HG03521 (cell line): ENCODE measurements around the gene NEURL4.
"Not testable (repeated sequence)": the region's sequence is repeated elsewhere in the genome, so short reads cannot be mapped to it uniquely, and the experiment has no call there.

Experiments
- ATAC-seq: cut with Tn5 transposase; IDR thresholded peaks from one replicate; pipeline ENCODE4 v1.9.1; 2021; ENCODE audit warnings: mild to moderate bottlenecking, moderate library complexity; ENCODE audit not compliant: unreplicated experiment

Gene NEURL4

DNA sequence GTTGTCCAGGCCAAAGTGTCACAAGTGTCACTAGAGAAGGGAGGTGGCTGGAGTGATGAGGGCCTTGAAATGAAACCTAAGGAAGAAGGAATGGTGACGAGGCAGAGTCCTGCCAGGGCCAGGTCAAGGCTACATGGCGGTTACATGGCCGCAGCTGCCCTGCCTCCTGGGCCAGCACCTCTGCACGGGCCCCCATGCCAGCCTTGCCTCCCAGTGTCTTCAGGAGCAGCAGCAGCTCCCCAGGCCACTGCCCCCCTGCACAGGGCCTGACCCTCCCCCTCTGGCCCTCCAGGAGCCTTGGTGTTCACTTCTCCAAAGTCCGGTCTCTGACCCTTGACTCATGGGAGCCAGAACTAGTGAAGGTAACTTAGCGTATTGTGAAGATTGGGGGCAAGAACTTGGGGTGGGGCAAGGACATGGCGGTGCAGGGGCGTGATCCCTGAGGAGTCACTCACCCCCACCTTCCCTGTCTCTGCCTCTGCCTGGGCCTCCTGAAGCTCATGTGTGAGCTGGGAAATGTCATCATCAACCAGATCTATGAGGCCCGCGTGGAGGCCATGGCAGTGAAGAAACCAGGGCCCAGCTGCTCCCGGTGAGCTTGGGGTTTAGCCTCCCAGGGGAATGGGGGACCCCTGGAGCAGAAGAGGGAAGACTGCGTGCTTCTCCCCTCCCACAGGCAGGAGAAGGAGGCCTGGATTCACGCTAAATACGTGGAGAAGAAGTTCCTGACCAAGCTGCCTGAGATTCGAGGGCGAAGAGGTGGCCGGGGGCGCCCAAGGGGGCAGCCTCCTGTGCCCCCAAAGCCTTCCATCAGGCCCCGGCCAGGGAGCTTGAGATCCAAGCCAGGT, 18.7 kb upstream of the NEURL4 start:
- no peak for ATAC-seq

DNA sequence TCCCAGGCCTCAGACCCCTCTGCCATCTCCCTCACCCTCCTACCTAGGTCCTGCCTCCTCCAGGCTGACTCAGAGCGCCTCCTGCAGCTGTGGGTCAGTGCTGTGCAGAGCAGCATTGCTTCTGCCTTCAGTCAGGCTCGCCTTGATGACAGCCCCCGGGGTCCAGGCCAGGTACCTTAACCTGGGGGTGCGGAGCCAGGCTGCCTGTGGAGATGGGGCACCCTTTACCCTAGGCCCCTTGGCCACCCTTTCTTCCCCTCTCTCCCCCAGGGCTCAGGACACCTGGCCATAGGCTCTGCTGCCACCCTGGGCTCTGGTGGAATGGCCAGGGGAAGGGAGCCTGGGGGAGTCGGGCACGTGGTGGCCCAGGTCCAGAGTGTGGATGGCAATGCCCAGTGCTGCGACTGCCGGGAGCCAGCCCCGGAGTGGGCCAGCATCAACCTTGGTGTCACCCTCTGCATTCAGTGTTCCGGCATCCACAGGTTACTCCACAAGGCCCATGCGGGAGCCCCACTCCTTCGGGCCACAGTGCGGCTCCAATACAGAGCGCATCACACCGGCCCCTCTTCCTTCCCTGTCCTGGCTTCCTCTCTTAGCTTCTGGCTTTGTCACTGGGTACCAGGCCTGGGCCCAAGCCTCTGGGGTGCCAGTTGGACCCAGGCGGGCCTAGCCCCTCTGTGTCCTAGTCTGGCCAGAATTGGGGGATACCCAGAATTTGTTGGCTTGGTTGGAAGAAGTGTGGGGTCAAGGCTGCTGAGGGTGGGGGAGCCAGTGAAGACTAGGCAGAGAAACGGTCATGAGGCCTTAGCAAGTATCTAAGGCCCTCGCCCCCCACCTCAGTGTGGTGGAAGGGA, 17.9 kb upstream of the NEURL4 start:
- ATAC-seq = no peak

DNA sequence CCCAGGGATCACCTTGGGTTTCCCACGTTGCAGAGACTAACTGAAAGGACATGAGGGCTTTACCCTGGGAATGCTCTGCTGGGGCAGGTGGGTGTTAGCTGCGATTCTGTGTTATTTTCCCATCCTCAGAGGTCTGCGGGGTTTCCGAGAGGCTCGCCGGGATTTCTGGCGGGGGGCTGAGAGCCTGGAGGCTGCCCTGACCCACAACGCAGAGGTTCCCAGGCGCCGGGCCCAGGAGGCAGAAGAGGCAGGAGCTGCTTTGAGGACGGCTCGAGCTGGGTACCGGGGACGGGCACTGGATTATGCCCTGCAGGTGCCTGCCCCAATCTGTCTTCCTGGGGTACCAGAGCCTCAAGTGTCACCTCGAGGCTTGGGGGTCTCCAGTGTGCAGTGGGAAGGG, 14.1 kb upstream of the NEURL4 start:
- no peak for ATAC-seq

DNA sequence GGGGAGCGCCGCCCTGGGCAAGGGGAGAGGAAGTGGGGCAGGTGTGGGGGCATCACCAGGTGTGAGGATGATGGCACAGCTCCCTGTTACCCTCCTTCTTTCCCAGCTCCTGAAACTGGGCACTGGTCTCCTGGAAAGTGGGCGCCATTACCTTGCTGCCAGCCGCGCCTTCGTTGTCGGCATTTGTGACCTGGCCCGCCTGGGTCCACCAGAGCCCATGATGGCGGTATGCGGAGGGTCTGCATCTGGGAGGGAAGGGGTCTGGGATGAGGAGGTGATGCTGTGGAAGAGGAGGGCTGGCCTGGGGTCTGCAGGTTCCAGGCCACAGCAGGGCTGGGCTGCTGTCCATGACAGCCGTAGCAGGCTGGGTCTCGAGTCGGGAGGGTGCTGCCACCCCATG, 12.7 kb upstream of the NEURL4 start:
- no peak for ATAC-seq

DNA sequence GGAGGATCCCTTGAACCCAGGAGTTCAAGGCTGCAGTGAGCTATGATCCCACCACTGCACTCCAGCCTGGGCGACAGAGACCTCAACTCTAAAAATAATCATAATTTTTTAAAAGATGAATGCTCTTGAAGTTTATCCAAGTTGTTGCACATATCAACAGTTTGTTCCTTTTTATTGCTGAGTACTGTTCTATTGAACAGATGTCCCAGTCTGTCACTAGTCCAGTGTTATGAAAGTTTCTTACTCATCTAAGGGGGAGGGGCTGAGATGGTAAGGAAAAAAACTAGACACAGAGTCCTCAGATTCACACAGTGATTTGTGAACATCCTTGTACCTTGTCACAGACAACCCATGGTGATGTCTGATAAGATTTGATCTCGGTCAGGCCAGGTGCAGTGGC, 11.0 kb upstream of the NEURL4 start:
- ATAC-seq = no peak

DNA sequence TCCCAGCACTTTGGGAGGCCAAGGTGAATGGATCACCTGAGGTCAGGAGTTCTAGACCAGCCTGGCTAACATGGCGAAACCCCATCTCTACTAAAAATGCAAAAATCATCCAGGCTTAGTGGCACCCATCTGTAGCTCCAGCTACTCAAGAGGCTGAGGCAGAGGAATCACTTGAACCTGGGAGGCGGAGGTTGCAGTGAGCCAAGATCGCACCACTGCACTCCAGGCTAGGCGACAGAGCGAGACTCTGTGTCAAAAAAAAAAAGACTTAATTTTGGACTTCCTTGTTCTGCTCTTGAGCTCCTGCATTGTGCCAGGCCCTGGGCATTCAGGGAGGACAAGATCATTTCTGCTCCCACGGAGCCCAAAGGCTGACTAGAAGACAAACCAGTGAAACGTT, 8.5 kb upstream of the NEURL4 start:
- ATAC-seq = not testable (repeated sequence)

DNA sequence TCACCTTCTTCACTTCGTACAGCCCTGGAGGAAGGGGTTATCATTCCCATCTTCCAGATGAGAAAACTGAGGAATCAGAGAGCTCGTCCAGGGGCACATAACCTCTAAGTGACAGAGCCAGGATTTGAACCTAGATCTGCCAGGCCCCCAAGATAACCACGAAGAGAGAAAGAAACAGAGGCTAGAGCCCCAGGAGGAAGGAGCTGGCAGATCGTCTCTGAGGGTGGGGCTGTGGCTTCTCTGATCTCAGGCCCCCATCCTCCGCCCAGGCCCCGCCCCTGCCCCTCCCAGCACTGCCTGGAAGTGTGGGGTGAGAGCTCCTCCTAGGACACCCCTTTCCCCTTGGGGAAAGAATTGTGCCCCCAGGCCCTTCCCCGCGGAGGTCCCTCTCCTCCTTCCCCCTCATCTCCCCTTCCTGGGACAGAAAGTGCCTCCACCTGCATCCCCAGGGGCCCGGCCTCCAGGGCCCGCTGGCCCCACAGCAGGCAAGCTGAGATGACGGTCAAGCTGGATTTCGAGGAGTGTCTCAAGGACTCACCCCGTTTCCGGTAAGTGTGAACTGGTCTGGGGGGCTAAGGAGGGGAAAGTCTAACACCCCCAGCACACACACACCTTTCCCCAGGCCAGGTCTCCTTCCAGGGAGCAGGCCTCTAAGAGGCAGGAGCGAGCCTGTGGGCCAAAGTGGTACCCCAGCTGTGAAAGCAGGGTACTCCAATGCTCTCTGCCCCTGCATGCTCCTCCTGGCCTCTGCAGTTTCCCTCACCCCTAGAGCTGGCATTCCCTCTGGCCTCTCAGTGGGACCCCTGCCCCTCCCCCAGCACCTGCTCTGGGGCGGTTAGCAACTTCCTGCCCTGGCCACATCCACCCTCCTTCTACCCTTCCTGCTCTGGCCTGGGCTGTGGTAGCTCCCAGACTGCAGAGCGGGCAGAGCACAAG, 7.4 kb upstream of the NEURL4 start, which contains the start of gene ACAP1:
Gene ACAP1, plus strand, starts transcription at position 290 of the 936 bp plus-strand sequence. Its CDS starts 206 bp downstream, at position 496.
- ATAC-seq = peak; percentile 56

DNA sequence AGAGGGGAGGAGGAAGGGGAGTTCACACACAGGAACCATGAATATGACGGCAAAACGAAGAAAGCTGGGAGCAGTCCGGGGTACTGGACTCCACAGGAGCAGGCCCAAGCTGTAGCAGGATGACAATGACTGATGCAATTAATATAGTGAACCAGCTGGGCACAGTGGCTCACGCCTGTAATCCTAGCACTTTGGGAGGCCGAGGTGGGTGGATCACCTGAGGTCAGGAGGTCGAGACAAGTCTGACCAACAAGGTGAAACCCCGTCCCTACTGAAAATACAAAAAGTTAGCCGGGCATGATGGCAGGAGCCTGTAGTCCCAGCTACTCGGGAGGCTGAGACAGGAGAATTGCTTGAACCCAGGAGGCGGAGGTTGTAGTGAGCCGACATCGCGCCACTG, 6.6 kb upstream of the NEURL4 start:
- ATAC-seq = not testable (repeated sequence)

DNA sequence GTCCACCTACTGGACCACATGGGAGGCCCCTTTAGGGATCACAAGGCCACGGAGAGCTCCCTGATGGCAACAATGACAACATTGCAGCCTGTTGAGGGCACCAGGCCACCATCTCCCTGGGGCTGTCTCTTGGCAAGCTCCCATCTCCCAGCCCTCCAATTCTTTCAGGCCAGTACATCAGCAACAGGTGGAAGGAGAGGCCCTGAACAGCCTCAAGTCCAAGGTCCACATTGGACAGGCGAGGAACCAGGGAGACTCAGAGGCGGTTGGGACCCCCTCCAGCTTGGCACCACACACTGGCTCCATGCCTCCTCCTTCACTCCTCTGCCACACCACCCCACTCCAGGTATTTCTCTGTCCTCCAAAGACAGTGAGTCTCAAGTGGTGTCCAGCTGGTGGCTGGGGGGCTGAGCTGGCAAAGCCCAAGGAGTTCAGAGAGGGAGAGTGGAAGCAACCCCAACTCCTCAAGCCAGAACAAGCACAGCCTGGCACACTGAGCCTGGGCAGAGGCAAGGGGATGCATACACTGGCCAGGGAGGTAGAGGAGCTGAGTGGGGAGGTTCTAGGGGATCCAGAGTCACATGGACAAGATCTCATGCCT, 5.9 kb upstream of the NEURL4 start:
- ATAC-seq = no peak

DNA sequence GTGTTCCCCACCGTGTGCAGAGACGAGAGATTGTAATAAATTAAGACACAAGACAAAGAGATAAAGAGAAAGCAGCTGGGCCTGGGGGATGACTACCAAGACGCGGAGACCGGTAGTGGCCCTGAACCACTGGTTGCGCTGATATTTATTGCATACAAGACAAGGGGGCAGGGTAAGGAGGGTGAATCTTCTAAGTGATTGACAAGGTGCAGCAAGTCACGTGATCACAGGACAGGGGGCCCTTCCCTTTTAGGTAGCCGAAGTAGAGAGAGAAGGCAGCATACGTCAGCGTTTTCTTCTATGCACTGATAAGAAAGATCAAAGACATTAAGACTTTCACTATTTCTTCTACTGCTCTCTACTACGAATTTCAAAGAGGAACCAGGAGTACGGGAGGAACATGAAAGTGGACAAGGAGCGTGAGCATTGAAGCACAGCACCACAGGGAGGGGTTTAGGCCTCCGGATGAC, 3.5 kb upstream of the NEURL4 start:
- ATAC-seq = not testable (repeated sequence)

DNA sequence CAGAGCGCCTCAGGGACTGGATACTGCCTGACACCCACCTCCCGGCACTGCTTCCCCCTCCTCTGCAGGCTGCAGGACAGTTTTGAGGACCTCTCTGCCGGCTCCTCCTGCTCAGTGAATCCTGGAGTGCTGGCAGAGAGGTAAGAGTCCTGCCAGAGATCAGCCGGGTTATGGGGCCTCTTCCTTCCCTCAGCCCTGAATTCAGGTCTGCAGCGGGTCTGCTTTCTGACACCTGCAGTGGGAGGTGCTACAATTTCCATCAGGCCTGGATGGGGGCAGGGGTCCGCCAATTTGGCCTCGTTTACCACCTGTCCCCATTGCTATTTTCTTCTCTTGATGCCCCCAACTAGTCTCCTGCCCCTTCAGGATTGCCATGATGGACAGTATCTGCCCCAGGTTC, 3.0 kb upstream of the NEURL4 start:
- no peak for ATAC-seq

DNA sequence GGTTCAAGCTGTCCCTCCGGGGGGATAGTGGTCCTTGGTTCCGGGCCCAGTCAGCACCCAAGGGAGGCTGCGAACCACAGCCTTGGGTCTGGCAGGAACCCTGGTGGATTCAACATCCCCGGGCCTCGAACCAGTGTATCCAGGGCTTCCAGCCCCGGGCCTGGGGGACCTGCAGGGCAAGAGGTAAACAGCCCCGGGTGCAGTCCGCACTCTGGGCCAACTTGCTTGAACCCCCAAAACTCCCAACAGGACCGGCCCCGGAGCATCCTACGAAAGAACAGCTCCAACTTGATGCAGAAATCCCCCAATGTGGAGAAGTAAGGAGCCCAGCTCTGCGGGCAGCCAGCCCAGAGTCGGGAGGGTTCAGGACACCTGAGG, 1.5 kb upstream of the NEURL4 start:
- ATAC-seq = no peak

DNA sequence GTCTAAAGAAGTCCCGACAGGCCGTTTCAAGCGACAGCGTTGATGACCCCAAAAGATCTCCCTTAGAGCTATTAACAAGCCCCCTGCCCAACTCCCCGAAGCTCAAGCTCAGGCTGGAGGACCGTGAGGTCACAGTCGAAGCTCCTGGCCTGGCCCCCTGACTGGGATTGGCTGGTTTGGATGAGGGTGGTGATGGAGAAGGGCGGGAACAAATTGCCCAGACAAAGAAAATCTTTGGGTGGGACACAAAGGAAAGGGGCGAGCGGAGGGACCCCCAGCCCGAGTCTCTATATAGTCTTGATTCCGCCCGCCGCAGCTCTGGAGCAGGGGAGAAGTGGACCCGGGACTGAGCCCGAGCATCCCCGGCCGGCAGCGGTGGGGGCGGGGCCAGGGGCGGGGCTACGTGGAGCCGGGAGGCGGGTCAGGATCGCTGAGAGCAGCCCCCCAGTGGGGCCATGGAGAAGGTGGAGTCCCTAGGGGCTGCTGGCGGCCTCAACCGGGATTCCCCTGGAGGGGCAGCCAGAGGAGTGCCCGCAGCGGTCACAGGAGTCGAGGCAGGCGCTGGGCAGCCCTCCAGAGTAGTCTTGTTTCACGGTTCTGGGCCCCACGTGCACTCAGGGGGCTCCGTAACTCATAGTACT, 982 bp upstream of the NEURL4 start:
- ATAC-seq = peak; percentile 33

DNA sequence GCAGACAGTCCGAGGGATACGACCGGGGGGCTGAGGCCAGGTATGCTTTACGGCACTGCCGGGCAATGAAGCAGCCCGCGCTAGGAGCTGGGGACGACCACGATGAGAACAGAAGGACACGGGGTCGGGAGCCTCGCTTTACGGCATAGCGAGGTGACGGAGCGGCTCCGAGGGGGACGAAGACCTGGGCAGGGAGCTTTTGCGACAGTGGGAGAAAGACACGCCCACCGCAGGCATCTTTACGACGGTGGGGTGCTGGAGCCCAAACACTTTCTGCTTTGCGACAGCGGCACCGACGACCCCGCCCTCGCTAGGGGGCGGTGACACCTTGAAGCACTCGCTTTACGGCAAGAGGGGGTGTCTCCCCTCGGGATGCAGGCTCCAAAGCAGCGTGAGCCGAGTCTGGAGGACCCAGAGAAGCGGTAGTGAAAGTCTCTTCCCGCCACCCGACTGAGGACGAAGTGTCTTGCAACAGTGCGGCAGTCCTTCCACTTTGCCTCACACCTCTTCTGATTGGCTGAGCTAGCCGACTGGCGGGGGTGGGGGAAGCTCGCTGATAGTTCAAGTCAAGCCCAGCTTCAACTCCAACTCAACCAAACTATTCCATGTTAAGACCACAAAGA, 350 bp upstream of the NEURL4 start:
- ATAC-seq = peak; percentile 68

DNA sequence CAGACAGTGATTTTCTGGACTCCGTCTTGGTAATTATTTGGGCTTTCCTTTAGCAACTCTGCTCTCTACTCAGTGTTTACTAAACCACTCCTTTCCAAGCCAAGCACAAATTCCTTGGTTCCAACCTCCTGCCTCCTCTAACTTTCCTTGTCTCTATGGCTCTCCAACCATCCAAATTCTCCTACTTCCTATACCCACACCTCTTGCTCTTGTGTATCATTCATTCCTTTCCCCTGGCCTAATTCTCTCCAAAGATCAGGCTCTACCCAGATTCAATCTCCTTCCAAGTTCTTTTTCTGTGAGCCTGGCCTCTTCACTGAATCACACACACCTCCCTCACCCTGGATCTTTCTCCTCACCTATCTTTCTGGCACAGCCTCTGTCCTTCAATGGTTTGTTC, 1.1 kb downstream of the NEURL4 start:
- ATAC-seq = no peak

DNA sequence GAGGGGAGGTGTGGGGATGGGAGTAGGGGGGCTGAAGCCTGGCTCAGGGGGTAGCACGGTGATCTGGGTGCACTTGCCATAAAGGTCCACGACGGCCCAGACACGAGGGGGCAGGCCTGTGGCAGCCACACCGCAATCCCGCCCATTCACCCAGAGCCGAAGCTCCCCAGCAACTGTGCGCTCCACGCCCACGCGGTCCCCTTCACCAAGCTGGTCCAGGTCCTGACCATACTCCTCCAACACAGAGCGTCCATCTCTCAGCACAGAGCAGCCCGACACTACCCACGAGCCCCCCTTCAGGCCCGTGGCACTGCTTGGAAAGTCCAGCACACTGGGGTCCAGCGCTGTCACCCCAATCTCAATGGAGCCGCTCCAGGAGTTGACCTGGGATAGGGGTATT, 1.6 kb downstream of the NEURL4 start:
- ATAC-seq = no peak

DNA sequence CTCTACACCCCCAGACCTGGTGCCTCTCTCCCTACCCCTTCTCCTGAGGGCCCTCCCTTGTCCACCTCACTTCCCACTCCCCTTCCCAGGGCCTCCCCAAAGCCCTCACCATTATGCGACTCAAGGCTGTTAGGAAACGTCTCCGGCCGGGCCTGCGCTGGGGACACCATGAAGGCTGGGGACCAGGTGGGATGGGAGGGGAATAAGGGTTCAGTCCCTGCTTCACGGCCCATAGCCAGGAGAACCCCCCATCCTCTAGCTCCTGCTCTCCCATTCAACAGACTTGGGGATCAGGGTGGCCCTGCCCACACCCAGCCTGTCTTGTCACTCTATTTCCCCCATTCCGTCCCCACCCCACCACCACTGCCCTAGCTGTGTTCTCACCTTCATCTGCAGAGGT, 2.1 kb downstream of the NEURL4 start:
- no peak for ATAC-seq

DNA sequence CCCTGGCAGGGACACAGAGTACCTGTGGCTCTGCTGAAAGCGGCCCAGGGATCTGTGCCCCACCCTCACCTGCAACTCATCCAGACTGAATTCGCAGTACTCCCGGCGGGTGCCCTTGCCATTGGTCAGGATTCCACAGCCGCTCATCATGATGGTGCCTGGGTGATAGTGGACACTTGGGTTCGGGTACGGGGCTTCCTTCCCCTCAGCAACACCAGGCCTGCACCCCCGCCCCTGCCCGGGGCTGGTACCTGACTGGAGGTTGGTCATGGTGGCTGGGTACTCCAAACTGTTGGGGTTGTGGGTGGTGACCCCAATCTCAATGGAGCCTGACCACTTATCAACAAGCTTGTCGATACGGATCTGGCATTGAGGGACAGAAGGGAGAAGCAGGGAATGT, 2.9 kb downstream of the NEURL4 start:
- ATAC-seq = no peak

DNA sequence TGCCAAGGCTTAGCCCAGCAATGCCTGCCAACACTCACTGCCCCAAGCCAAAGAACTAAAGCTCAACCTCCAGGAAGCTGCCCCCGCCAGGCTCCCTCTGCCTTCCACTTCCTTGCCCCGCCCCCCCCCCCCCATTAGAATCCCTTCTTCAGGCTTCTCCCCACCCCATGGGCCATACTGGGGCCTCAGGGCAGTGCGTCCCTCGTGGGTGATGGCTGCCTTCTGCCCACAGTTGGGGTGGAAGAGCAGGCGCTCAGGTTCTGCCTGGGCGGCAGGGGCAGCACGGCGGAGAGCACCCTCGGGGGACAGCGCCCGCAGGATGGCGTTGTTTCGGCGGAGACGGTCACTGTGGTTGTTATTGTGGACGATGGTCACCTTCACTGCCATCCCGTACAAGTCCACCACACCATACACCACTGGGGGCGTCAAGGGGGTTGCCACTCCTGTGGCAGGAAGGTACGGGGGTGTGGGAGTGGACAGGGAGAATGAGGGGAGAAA, 4.1 kb downstream of the NEURL4 start:
- no peak for ATAC-seq
